GM21528 (cell line): ENCODE results near the gene HSDL1.

Experiments
- ATAC-seq: cut with Tn5 transposase; IDR thresholded peaks from one replicate; pipeline ENCODE4 v1.9.1; 2021; ENCODE audit warnings: mild to moderate bottlenecking, moderate library complexity; ENCODE audit not compliant: unreplicated experiment, low FRiP score

The HSDL1 gene

DNA sequence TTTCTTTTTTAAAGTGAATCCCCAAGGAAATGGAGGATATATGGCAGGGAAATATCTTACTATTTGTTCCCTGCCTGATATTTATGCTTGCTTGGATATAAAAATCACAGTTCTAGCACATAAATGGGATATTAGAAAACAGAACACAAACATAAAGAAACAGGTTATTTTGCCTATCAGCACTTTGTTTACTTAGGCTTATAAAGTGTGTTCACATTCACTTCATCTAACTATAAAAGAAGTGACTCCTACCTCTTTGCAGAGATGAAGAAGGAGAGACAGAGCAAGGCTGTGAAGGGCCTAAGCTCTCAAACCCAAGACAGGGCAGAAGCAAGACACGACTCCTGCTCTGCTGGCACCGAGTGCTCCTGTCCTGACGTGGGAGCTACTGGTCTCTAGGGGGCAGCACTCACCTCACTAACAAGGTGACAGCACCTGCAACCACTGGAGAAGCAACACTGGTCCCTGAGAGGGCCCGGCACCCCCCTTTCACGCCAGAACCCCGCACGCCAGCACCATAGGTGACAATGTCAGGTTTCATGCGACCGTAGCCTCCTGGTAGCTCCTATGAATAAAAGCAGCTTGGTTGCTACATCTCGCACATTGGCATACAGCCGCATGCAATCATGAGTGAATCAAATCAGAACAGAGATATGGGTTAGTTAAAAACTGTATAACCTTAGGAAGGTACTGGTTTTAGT, 60.3 kb downstream of the HSDL1 start:
- ATAC-seq, result no peak

DNA sequence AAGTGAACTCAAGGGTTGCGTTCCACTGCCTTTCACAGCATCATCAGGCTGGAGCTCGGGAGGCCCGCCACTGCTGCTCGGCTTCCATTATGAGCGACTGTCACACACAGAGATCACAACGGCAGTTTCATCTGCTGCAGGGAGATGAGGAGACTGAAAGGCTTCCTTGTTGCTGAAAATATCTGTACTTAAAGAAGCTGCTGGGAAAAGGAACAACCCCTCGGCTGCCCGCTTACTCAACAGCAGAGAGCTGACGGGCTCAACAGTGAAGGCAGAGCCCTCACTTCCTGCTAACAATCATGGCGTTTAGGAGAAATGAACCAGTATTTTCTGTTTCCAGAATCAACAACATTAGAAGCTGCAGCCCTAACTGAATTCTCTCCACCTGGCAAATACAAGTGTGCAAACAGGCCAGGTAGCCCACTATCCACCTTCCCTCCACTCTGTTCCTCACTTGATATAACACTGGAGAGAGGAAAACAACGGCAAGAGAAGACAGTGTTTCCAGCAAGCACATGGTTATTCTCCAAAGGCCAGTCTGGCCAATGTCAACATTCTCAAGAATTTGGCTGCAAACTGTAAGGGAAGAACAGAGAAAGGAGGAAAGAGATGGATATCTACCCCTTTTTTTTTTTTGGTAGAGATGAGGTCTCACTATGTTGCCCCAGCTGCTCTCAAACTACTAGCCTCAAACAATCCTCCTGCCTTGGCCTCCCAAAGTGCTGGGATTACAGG, 62.0 kb downstream of the HSDL1 start:
- no peak for ATAC-seq

- no peak for ATAC-seq
Observed at GRCh38 chr16:84082110-84082509, 62.9 kb downstream of the HSDL1 start.

GRCh38 chr16:84081446-84081989, 63.5 kb downstream of the HSDL1 start:
- ATAC-seq, result no peak

DNA sequence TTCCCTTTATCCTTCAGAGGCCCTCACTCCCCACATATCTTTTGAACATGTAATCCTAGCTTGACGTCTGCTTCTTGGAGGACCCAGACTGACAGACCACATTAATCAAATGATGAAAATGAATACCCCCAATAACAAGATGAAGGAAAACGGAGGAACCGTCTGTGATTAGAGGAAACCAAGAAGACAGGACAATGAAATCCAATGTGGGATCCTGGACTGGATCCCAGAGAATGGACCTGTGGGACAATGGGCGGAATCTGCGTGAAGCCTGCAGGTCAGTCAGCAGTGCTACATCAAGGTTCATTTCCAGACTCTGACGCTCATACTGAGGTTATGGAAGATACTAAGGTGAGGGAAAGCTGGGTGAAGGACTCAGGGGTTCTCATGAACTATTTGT, 64.2 kb downstream of the HSDL1 start:
- ATAC-seq, result no peak

- no peak for ATAC-seq
Observed at GRCh38 chr16:84080378-84080777, 64.6 kb downstream of the HSDL1 start.

DNA sequence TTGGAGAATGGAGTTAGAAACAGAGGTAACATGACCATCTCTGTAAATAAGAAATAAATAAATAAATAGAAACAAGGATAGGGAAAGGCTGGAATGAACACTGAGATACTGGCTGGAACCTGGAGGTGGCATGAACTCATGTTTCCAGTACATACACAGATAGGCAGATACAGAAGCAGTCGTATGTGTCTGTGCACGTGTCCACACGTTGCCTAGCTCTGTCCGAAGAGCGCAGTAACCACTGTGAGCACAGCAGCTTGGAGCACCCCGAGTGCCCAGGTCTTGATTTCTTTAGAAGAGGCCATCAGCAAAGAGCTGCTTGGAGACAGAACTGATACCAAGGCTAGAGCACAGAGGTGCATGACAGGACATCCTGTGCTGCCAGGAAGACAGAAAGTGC, 65.3 kb downstream of the HSDL1 start:
- no peak for ATAC-seq

- no peak for ATAC-seq
Observed at GRCh38 chr16:84075376-84075775, 69.6 kb downstream of the HSDL1 start.

- ATAC-seq, result no peak
Observed at GRCh38 chr16:84074721-84075120, 70.3 kb downstream of the HSDL1 start.
